OCI-LY7 (cell line): Measurements from ENCODE around the gene APOC4. TPM values are rescaled to one million over a fixed set of nuclear protein-coding genes. Genes with fewer than 3 reads are reported as not detected.
A peak's percentile ranks its signal among the peaks of the same experiment; 100 is the strongest.

Experiments
- BruUV-seq: library from RNA; stranded (reverse); fragments of 400-500 nt; replicated peaks from 2 replicates; lab custom pipeline; 2021; lab: Mats Ljungman, UMichigan
- CTCF ChIA-PET: fragments of 300-600 bp; sonication (Branson Sonifier 250); formaldehyde crosslinking; loops from one replicate; lab custom pipeline; 2022; ENCODE audit warnings: antibody characterized with exemption; ENCODE audit not compliant: unreplicated experiment; lab: Charles Lee
- POLR2A ChIA-PET: fragments of 300-600 bp; sonication (Branson Sonifier 250); formaldehyde crosslinking; loops from one replicate; lab custom pipeline; 2022; ENCODE audit warnings: antibody characterized with exemption; lab: Charles Lee
- DNase-seq: peaks from one replicate; pipeline ENCODE4 v3.0.0-alpha.2; 2015; ENCODE audit warnings: low spot score
- H2AFZ ChIP-seq: fragments of 200-600 bp; sonication (generic), shearing (Covaris generic); 2 replicates; pipeline ENCODE4 v1.6.1; 2014; ENCODE audit warnings: mild to moderate bottlenecking, antibody characterized with exemption, low read length, moderate library complexity
- H3K27ac ChIP-seq: fragments of 200-600 bp; sonication (generic); 2 replicates; pipeline ENCODE4 v1.5.1; 2014; ENCODE audit warnings: mixed run types, low read depth, mild to moderate bottlenecking, moderate library complexity, low read length, inconsistent platforms; ENCODE audit not compliant: poor library complexity, severe bottlenecking
- H3K36me3 ChIP-seq: fragments of 200-600 bp; sonication (generic); 2 replicates; pipeline ENCODE4 v1.6.1; 2014; ENCODE audit warnings: mild to moderate bottlenecking, antibody characterized with exemption, low read length, moderate library complexity, mixed read lengths; ENCODE audit not compliant: insufficient read depth
- H3K4me1 ChIP-seq: fragments of 200-600 bp; sonication (generic); 2 replicates; pipeline ENCODE4 v1.5.1; 2014; ENCODE audit warnings: mild to moderate bottlenecking, low read length; ENCODE audit not compliant: insufficient read depth, poor library complexity, severe bottlenecking
- H3K4me2 ChIP-seq: fragments of 200-600 bp; sonication (generic); 2 replicates; pipeline ENCODE4 v1.6.1; 2014; ENCODE audit warnings: mild to moderate bottlenecking, low read length
- H3K4me3 ChIP-seq: fragments of 200-600 bp; sonication (generic); 2 replicates; pipeline ENCODE4 v1.5.1; 2014; ENCODE audit warnings: mild to moderate bottlenecking, low read depth, low read length; ENCODE audit not compliant: poor library complexity, severe bottlenecking
- H3K79me2 ChIP-seq: fragments of 200-600 bp; sonication (generic); 2 replicates; pipeline ENCODE4 v1.6.1; 2016; ENCODE audit warnings: low read depth, mild to moderate bottlenecking, low read length, moderate library complexity, mixed read lengths; ENCODE audit not compliant: insufficient read depth
- H3K9me2 ChIP-seq: fragments of 200-600 bp; sonication (generic); 2 replicates; pipeline ENCODE4 v1.6.1; 2016; ENCODE audit warnings: mild to moderate bottlenecking, low read length, mixed read lengths; ENCODE audit not compliant: insufficient read depth
- H3K9me3 ChIP-seq: fragments of 200-600 bp; sonication (generic); 2 replicates; pipeline ENCODE4 v1.6.1; 2014; ENCODE audit warnings: mild to moderate bottlenecking, mixed run types, low read length, mixed read lengths
- H4K20me1 ChIP-seq: fragments of 200-600 bp; sonication (generic); 2 replicates; pipeline ENCODE4 v1.6.1; 2014; ENCODE audit warnings: mild to moderate bottlenecking, antibody characterized with exemption, low read length, moderate library complexity, mixed read lengths; ENCODE audit not compliant: insufficient read depth
- CTCF ChIP-seq: fragments of 200-600 bp; sonication (generic); conservative IDR thresholded peaks from 2 replicates; pipeline ENCODE4 v1.5.1; 2014; ENCODE audit warnings: mild to moderate bottlenecking, antibody characterized with exemption, low read length, moderate library complexity, mixed read lengths
- EZH2phosphoT487 ChIP-seq: fragments of 200-600 bp; sonication (generic); IDR thresholded peaks from 2 replicates; pipeline ENCODE4 v1.6.1; 2018; ENCODE audit warnings: low read depth, borderline replicate concordance, mild to moderate bottlenecking, mixed run types, antibody characterized with exemption, low read length, moderate library complexity, mixed read lengths
- intact Hi-C: fragments of 100-400 bp; cut with micrococcal nuclease; formaldehyde crosslinking; loops from one replicate; pipeline ENCODE4 v1.10.0; 2022; ENCODE audit not compliant: unreplicated experiment
- total RNA-seq, 2 experiments: library from RNA; depleted of rRNA in 1 of 2; stranded (reverse); fragments of >200 nt in 1 of 2; shearing (Covaris generic) in 1 of 2; gene quantifications; 2 replicates each; pipeline ENCODE4 v1.2.3, GENCODE V29; 2014 to 2022

APOC4 gene
- total RNA-seq, 2 experiments from 2014 or later = not detected

- no peak overlapping the region for H3K4me3 ChIP-seq
- no TSS peak for BruUV-seq
- POLR2A ChIA-PET = no interaction called here
Observed at GRCh38 chr19:44947041-44947581, 5.1 kb downstream of the APOC4 start.

GRCh38 chr19:44948237-44948636, 6.2 kb downstream of the APOC4 start:
- H4K20me1 ChIP-seq = no peaks in the 10 kb centered on the region
- TF ChIP-seq CTCF = 0 out of 2 replicates have a peak, but pooled peaks have one; percentile 14
- TF ChIP-seq EZH2phosphoT487 = no peak
- no peak overlapping the region for H3K4me3 ChIP-seq
- intact Hi-C loops = no loop called here
- ChIA-PET POLR2A (no interaction called here), CTCF (no interaction called here)
- peaks cover 34% of the 10 kb centered on the region for H3K4me1 ChIP-seq
- H3K36me3 ChIP-seq = no peaks in the 10 kb centered on the region
- no peaks in the 10 kb centered on the region for H3K9me2 ChIP-seq
- no peak overlapping the region for H2AFZ ChIP-seq
- no TSS peak for BruUV-seq
- no peak overlapping the region for H3K27ac ChIP-seq
- H3K4me2 ChIP-seq = peak overlapping the region; percentile 32; the same call in 1 of the 2 replicates
- no peak for DNase-seq
- no peaks in the 10 kb centered on the region for H3K79me2 ChIP-seq
- no peaks in the 10 kb centered on the region for H3K9me3 ChIP-seq

More at GRCh38 chr19:44947041-44947581, 5.1 kb downstream of the APOC4 start:
- no peak for DNase-seq
- no peaks in the 10 kb centered on the region for H4K20me1 ChIP-seq
- TF ChIP-seq EZH2phosphoT487 = no peak
- TF ChIP-seq CTCF = no peak
- H2AFZ ChIP-seq = no peak overlapping the region
- intact Hi-C loops = no loop called here
- CTCF ChIA-PET = no interaction called here
- H3K9me2 ChIP-seq = no peaks in the 10 kb centered on the region
- no peaks in the 10 kb centered on the region for H3K36me3 ChIP-seq
- peaks cover 41% of the 10 kb centered on the region for H3K4me1 ChIP-seq
- no peak overlapping the region for H3K4me2 ChIP-seq
- no peaks in the 10 kb centered on the region for H3K79me2 ChIP-seq
- no peaks in the 10 kb centered on the region for H3K9me3 ChIP-seq
- H3K27ac ChIP-seq = no peak overlapping the region

GRCh38 chr19:44948763-44949374, 6.8 kb downstream of the APOC4 start:
- no TSS peak for BruUV-seq
- TF ChIP-seq EZH2phosphoT487 (no peak), CTCF (no peak)
- no peak overlapping the region for H3K4me3 ChIP-seq
- intact Hi-C loops = no loop called here
- DNase-seq = peak; percentile 71
- H3K9me3 ChIP-seq = no peaks in the 10 kb centered on the region
- H3K9me2 ChIP-seq = no peaks in the 10 kb centered on the region
- ChIA-PET POLR2A (no interaction called here), CTCF (no interaction called here)
- peak overlapping the region; percentile 24 for H3K27ac ChIP-seq
- H2AFZ ChIP-seq = peak overlapping the region; percentile 50; the same call in 1 of the 2 replicates
- peaks cover 30% of the 10 kb centered on the region for H3K4me1 ChIP-seq
- no peaks in the 10 kb centered on the region for H3K79me2 ChIP-seq
- H3K4me2 ChIP-seq = peak overlapping the region; percentile 49
- no peaks in the 10 kb centered on the region for H3K36me3 ChIP-seq
- no peaks in the 10 kb centered on the region for H4K20me1 ChIP-seq
